Measurements from ENCODE around the gene ZNF761.
"Not testable (repeated sequence)": the region's sequence is repeated elsewhere in the genome, so short reads cannot be mapped to it uniquely, and the experiment has no call there.

- TF ChIP-seq CTCF (IDR thresholded peaks at IDR 0.05; ENCODE audit: low read depth, low read length, poor library complexity, severe bottlenecking); EZH2phosphoT487 (IDR thresholded peaks at IDR 0.05; ENCODE audit: borderline replicate concordance, low read length): not testable (repeated sequence)
These were observed 72.0 kb downstream of the ZNF761 start for GRCh38 chr19:53503671-53504364.
